Putamen (tissue), 1 donor: ENCODE measurements around the gene HLA-DRB1.
"Not testable (repeated sequence)": the region's sequence is repeated elsewhere in the genome, so short reads cannot be mapped to it uniquely, and the experiment has no call there.

Experiments used
- DNase-seq: peaks from one replicate; pipeline ENCODE4 v3.0.0-alpha.2; 2016; ENCODE audit warnings: low spot score

The HLA-DRB1 gene

DNA sequence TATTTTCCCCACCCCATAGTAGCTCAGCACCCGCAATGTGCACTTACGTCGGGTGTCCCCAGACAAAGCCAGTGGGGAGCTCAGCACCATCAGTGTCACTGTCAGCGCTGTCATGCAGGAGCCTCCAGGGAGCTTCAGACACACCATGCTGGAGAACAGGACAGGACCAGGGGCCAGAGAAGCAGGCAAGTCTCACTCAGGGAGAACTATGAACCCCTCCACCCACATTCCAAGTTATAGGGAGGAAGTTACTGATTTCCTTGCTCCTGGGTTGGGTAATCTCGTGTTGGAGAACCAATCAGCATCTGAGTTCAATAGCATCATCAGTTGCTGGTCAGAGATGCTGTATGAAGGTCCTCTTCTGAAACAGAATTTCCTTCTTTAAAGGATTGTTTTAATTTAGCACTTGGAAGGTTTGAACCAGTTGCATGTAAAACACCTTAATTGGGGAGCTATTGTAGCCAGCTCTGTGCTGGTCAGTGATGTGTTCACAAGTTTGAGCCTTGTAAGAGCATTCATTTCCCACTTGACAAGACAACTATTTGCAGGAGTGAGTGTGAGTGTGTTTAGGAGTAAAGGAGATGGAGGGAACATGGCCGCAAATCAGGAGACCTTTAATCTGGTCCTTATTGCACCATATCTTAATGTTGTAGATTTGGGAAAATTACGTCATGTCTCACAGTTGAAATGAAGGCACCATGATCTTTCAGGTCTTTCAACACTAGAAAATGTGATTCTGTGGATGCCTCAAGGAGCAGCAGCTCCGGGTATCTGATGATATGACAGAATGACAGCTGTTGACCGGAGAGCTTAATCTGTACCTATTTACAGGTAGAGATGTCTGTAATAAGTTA, at the start of gene HLA-DRB1:
Gene HLA-DRB1, minus strand, starts transcription at position 253 of the 854 bp plus-strand sequence. Its CDS starts 106 bp downstream, at position 147.
- DNase-seq: peak; percentile 27

GRCh38 chr6:32638532-32639219, 49.0 kb upstream of the HLA-DRB1 start:
- no peak for DNase-seq

GRCh38 chr6:32637883-32638282, 48.2 kb upstream of the HLA-DRB1 start:
- no peak for DNase-seq

DNA sequence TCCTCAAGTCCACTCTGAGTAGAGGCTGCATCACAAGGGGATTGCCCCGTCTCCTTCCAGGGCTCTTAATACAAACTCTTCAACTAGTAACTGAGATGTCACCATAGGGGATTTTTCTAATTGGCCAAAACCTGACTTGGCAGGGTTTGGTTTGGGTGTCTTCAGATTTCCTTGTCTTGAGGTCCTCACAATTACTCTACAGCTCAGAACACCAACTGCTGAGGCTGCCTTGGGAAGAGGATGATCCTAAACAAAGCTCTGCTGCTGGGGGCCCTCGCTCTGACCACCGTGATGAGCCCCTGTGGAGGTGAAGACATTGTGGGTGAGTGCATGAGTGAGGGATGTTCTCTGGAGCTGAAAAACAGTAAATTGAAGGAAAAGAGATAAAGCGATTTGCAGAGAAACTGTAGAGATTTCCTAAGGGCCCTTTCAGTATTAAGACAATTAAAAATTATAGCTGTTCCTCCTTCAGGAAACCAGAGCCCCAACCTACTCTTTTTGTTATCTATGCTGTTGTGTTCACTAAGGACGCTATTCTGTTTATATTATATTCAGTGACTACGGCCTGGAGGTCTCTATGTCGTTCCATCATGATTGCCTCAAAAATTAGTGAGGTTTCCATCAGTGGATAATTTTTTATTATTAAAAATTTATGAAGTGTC, 47.7 kb upstream of the HLA-DRB1 start, which contains the start of gene HLA-DQA1:
Gene HLA-DQA1, plus strand, starts transcription at position 188 of the 662 bp plus-strand sequence. Its CDS starts 53 bp downstream, at position 241.
- peak; percentile 17 for DNase-seq

- no peak for DNase-seq
Measured at GRCh38 chr6:32635526-32636123, 46.0 kb upstream of the HLA-DRB1 start.

GRCh38 chr6:32629793-32630192, 40.1 kb upstream of the HLA-DRB1 start:
- not testable (repeated sequence) for DNase-seq

DNA sequence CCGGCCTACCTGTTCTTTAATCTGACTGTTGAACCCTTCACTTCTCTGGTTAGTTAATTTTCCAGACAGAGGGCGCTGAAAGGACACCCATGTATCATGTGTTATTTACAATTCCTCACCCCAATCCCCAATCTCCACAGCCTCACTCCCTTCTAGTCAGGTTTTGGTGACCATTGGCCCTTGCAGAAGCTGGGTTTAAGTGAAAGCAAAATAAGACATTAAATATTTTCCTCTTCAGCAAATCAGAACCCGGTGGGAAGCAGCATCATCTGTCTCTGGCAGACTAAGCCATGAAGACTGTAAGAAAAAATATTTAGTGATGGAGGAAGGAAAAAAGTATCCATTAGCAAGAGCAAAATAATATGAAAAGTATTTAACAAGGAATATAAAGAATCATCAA, 38.2 kb upstream of the HLA-DRB1 start:
- DNase-seq: no peak

DNA sequence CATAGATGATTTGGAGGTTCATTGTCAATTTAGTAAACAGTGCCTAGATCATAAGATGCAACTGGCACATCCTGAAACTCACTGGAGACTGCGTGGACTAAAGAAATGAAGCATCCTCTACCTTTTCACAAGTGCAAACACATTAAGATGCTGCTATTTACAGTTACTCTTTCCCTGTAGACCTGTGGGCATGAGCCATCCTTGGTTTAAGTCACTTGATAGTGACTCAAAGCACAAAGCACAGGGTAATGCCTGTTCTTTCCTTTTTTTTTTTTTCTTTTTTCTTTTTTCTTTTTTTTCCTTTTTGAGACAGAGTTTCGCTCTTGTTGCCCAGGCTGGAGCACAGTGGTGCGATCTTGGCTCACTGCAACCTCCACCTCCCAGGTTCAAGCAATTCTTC, 37.6 kb upstream of the HLA-DRB1 start:
- DNase-seq: no peak

DNA sequence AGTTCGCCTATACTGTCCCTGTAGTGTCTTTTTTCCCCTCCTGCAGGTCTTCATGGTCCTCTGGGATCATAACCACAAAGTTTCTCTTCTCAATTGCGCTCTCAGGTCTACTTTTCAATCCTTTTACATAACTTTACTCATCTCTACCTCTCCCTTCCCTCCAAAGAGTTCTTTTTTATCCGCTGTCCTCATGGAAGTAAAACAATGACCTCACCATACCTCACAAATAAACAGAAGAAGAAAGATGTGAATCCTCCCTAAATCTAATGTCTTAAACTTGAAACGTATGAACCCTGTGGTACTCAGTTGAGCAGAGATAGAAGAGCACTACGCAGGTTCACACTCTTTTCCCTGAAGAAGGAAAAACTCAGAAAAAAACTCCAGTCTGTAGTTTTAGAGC, 35.5 kb upstream of the HLA-DRB1 start:
- no peak for DNase-seq

DNA sequence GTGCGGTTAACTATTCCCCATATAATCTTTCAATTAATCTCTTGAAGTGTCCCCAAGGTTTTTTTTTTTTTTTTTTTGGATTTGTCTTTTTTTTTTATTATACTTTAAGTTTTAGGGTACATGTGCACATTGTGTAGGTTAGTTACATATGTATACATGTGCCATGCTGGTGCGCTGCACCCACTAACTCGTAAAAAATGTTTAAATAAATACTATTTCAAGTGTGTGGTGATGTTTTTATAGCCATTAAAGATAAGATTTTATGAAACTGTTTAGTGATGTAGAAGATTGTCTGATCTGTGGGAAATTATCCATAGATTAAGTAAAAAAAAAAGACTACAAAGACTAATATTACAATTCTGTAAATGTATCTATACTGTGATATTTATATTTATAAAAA, 34.9 kb upstream of the HLA-DRB1 start:
- DNase-seq: no peak

DNA sequence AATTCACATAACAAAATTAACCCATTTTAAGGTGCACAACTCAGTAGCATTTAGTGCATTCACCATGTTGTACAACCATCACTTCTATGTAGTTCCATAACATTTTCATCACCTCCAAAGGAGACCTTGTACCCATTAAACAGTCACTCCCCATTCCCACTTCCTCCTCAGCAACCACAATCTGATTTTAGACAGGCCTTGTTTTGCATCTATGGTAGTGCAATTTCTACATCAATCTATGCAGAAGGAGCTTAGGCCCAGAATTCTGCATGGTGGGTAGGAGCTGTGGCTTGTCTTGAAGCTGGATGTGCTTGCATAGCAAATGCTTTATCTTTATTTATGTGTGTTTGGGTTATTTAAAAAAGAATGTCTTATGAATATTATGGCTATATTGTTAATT, 34.0 kb upstream of the HLA-DRB1 start:
- no peak for DNase-seq

DNA sequence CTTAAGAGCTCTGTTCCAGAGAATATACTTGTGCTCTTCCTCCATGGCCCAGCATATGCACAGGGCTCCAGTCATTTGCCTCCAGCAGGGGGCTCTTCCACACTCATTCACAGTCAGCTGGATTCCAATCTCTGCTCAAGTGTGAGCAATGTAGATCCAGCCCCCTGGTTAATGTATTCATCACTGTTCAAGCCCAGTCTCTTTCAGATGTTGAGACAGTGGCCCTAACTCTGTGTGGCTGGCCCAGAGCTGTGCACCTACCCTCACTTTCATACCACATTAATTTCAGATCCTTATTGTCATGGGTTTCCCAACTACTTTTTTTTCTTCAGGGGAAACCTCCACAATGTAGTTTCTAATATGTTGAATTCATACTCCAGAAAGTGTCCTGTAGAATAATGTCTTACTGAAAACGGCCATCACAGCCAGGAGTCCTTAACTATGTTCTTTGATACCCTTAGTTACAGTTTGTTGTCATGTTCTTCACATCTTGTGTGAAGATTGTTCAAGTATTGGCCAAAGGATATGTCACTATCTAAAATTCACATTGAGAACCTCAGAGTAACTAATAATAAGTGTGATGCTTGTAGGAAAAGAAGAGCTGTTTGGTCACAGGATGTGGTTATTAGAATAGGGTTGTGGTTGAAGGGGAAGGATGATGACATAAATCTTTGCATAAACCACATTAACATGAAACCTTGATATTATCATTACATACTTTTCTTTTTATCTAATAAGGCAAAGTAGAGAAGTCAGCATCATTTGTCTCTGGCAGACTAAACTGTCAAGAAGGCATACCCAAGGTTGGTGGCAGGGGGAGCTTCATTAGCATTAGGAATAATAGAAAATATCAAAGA, 33.1 kb upstream of the HLA-DRB1 start:
- DNase-seq: no peak

DNA sequence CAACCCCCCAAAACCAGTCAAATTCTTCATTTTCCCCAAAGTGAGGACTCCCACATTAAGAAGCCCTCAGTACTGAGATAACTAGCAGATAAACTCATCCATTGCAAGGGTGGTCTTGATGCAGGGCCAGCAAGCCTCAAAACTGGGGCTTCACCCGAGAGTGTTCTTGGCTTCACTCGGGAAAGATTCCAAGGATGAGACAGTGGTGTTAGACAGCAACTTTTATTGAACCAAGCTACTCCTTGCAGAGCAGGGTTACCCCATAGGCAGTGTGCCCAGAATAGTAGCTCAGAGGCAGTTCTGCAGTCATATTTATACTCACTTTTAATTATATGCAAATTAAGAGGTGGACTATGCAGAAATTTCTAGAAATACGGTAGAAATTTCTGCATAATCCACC, 31.7 kb upstream of the HLA-DRB1 start:
- no peak for DNase-seq

GRCh38 chr6:32617751-32618150, 28.1 kb upstream of the HLA-DRB1 start:
- no peak for DNase-seq

- no peak for DNase-seq
Measured at GRCh38 chr6:32615885-32616532, 26.4 kb upstream of the HLA-DRB1 start.

GRCh38 chr6:32614366-32615081, 24.9 kb upstream of the HLA-DRB1 start:
- no peak for DNase-seq

GRCh38 chr6:32613475-32613874, 23.8 kb upstream of the HLA-DRB1 start:
- no peak for DNase-seq

GRCh38 chr6:32610682-32611296, 21.1 kb upstream of the HLA-DRB1 start:
- DNase-seq: no peak
